SH-SY5Y (cell line): ENCODE measurements around the gene CPED1.

ENCODE experiments used
- GATA2 ChIP-seq: IDR thresholded peaks from 2 replicates; pipeline ENCODE4 v1.6.1; 2011; ENCODE audit warnings: mild to moderate bottlenecking, low read depth, low read length
- GATA3 ChIP-seq: IDR thresholded peaks from 2 replicates; pipeline ENCODE4 v1.6.1; 2011; ENCODE audit warnings: low read depth, mild to moderate bottlenecking, low read length, moderate library complexity

DNA sequence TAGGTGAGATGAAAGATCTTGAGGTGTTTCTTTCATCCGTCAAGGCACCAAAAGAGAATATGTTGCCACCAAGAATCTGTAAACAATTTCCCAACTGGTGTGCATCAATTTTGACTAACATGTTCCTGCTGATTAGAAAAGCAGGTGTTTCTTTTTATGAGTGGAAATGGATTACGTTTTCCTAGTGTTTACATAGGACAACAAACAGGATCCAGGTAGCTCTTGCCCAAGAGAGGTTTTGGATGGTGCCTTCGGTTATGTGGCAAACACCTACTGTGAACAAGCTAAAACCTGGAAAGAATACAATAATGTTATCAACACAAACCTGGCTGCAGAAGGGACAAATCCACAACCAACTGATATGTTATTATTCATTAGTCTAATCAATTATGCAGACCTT is 286.7 kb downstream of the CPED1 start:
- TF ChIP-seq GATA2 (no peak), GATA3 (no peak)
